ENCODE results near the gene ZNF653. TPM values are rescaled to one million over a fixed set of nuclear protein-coding genes. Genes with fewer than 3 reads are reported as not detected.

The ZNF653 gene
- total and polyA plus RNA-seq, 9 of the 15 experiments (the other 6 are each of a cell fraction or from before 2014, with no cell fraction given) = 1.6 to 8.0 (median 4.2) TPM; not detected in 2

DNA sequence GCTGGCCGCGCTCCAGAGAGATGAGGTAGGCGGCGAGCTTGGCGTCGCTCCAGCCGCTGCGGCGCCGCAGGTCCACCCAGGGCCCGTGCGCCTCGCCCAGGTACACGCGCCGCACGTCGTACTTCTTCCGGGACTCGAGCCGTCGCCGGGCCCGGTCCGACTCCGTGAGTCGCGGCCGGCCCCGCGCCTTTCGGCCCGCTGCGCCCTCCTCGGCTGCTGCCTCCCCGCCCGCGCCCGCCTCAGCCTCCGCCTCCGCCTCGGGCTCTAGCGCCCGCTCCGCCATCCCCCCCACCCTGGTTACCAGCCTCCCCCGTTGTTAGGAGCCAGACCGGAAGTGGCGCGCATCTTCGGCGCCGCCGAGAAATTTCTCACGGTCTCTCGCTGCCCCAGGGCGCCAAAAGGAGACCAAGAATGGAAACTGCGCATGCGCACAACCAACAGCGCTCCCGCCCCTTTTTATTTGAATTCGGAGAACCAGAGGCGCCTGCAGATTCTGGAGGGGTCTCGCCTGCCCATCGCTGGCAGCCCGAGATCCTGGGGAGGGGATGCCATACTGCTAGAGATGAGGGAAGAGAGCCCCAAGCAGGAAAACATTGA, at the start of gene ZNF653 (continued):
- TF ChIP-seq MXD1 (CRISPR knock-in tag; IDR thresholded peaks at IDR 0.05; ENCODE audit: borderline replicate concordance, poor library complexity, severe bottlenecking) = no peak
- TF ChIP-seq GATA2 (CRISPR knock-in tag; IDR thresholded peaks at IDR 0.05) = no peak
- TF ChIP-seq ZNF586 (CRISPR knock-in tag; conservative IDR thresholded peaks at IDR 0.05) = no peak
- peak; percentile 89 for TF ChIP-seq CXXC5 (CRISPR knock-in tag; IDR thresholded peaks at IDR 0.05)
- no peak for TF ChIP-seq PHB2 (IDR thresholded peaks at IDR 0.05; ENCODE audit: low read depth)
- TF ChIP-seq SMARCC2 (IDR thresholded peaks at IDR 0.05; ENCODE audit: low read depth) = no peak
- no peak for TF ChIP-seq ZNF408 (CRISPR knock-in tag; IDR thresholded peaks at IDR 0.05; ENCODE audit: low read depth)
- TF ChIP-seq, protein P1, sequence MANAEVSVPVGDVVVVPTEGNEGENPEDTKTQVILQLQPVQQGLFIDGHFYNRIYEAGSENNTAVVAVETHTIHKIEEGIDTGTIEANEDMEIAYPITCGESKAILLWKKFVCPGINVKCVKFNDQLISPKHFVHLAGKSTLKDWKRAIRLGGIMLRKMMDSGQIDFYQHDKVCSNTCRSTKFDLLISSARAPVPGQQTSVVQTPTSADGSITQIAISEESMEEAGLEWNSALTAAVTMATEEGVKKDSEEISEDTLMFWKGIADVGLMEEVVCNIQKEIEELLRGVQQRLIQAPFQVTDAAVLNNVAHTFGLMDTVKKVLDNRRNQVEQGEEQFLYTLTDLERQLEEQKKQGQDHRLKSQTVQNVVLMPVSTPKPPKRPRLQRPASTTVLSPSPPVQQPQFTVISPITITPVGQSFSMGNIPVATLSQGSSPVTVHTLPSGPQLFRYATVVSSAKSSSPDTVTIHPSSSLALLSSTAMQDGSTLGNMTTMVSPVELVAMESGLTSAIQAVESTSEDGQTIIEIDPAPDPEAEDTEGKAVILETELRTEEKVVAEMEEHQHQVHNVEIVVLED (CRISPR knock-in tag; IDR thresholded peaks at IDR 0.05) = peak; percentile 31; the same call in 1 of the 2 replicates
- no peak for TF ChIP-seq CBFB (CRISPR knock-in tag; IDR thresholded peaks at IDR 0.05)
- no peak for TF ChIP-seq POLR3A (IDR thresholded peaks at IDR 0.05; ENCODE audit: borderline replicate concordance, extremely low read depth, insufficient read depth, insufficient read length)
- no peak for TF ChIP-seq ATF6 (CRISPR knock-in tag; IDR thresholded peaks at IDR 0.05)
- peak; percentile 30; the same call in 1 of the 2 replicates for TF ChIP-seq ESRRA (IDR thresholded peaks at IDR 0.05; ENCODE audit: borderline replicate concordance, low read depth)
- no peak for TF ChIP-seq ARID1B (IDR thresholded peaks at IDR 0.05)
- peak; percentile 30 for TF ChIP-seq NEUROD1 (IDR thresholded peaks at IDR 0.05; ENCODE audit: borderline replicate concordance, low read depth, low read length, partially characterized antibody)
- TF ChIP-seq, protein P2, sequence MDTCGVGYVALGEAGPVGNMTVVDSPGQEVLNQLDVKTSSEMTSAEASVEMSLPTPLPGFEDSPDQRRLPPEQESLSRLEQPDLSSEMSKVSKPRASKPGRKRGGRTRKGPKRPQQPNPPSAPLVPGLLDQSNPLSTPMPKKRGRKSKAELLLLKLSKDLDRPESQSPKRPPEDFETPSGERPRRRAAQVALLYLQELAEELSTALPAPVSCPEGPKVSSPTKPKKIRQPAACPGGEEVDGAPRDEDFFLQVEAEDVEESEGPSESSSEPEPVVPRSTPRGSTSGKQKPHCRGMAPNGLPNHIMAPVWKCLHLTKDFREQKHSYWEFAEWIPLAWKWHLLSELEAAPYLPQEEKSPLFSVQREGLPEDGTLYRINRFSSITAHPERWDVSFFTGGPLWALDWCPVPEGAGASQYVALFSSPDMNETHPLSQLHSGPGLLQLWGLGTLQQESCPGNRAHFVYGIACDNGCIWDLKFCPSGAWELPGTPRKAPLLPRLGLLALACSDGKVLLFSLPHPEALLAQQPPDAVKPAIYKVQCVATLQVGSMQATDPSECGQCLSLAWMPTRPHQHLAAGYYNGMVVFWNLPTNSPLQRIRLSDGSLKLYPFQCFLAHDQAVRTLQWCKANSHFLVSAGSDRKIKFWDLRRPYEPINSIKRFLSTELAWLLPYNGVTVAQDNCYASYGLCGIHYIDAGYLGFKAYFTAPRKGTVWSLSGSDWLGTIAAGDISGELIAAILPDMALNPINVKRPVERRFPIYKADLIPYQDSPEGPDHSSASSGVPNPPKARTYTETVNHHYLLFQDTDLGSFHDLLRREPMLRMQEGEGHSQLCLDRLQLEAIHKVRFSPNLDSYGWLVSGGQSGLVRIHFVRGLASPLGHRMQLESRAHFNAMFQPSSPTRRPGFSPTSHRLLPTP (IDR thresholded peaks at IDR 0.05; ENCODE audit: borderline replicate concordance, extremely low read depth, insufficient read length) = no peak
- no peak for TF ChIP-seq NCOA2 (IDR thresholded peaks at IDR 0.05; ENCODE audit: partially characterized antibody in 2 of 2)
- no peak for TF ChIP-seq PURB (CRISPR knock-in tag; IDR thresholded peaks at IDR 0.05; ENCODE audit: low read depth)
- no peak; the same call in 1 of the 2 replicates for TF ChIP-seq CBX1 (IDR thresholded peaks at IDR 0.05; ENCODE audit: low read depth)
- TF ChIP-seq ZNF644 (tag; IDR thresholded peaks at IDR 0.05; ENCODE audit: low read depth) = no peak

Measured in K562 (cell line).